Endothelial cell of umbilical vein (primary cell): Measurements from ENCODE around the gene KRT3.

Experiments
- CTCF ChIP-seq, 2 donors: IDR thresholded peaks; 1 replicate in 1 of 2; 2 replicates in 1 of 2; pipeline ENCODE4 v1.5.1; 2011; ENCODE audit warnings: low read length in 2 of 2, mild to moderate bottlenecking in 2 of 2, moderate library complexity in 2 of 2, control low read depth in 1 of 2, inconsistent platforms in 1 of 2, low read depth in 1 of 2; ENCODE audit not compliant: insufficient read depth in 1 of 2; ENCODE audit errors: extremely low read depth in 1 of 2
- EZH2 ChIP-seq: IDR thresholded peaks from 2 replicates; pipeline ENCODE4 v1.6.1; 2012; ENCODE audit warnings: borderline replicate concordance, low read depth, mild to moderate bottlenecking, moderate library complexity, low read length, inconsistent platforms; ENCODE audit not compliant: severe bottlenecking
- GATA2 ChIP-seq: IDR thresholded peaks from 2 replicates; pipeline ENCODE4 v1.7.0; 2011; ENCODE audit warnings: low read depth, mild to moderate bottlenecking, moderate library complexity, mixed read lengths, low read length; ENCODE audit not compliant: insufficient read length, insufficient read depth
- MAX ChIP-seq: IDR thresholded peaks from 2 replicates; pipeline ENCODE4 v1.6.1; 2011; ENCODE audit not compliant: insufficient read depth, insufficient read length
- MYC ChIP-seq: IDR thresholded peaks from one replicate; pipeline ENCODE4 v1.6.1; 2011; ENCODE audit warnings: mild to moderate bottlenecking, low read depth, low read length
- POLR2A ChIP-seq: IDR thresholded peaks from 2 replicates; pipeline ENCODE4 v1.6.1; 2012; ENCODE audit warnings: low read depth, mild to moderate bottlenecking, control low read depth, low read length
- POLR2AphosphoS5 ChIP-seq: IDR thresholded peaks from 2 replicates; pipeline ENCODE4 v1.6.1; 2012; ENCODE audit warnings: low read depth, mild to moderate bottlenecking, control low read depth, low read length, moderate library complexity; ENCODE audit not compliant: insufficient read depth

- no peak for TF ChIP-seq POLR2A
- TF ChIP-seq GATA2 = no peak
- TF ChIP-seq CTCF (IDR thresholded peaks at IDR 0.05; ENCODE audit: extremely low read depth in 1 of 2, insufficient read depth in 1 of 2, low read depth in 1 of 2, low read length in 2 of 2) = no peak
- no peak for TF ChIP-seq EZH2
- no peak for TF ChIP-seq POLR2AphosphoS5
- no peak for TF ChIP-seq MAX
- no peak for TF ChIP-seq MYC
Measured at GRCh38 chr12:52749827-52750226, 46.1 kb downstream of the KRT3 start.
